A172 (cell line): ENCODE measurements around the gene TTLL9. TPM values are rescaled to one million over a fixed set of nuclear protein-coding genes. Genes with fewer than 3 reads are reported as not detected.
A peak's percentile ranks its signal among the peaks of the same experiment; 100 is the strongest.

Source experiments
- DNase-seq: peaks from one replicate; pipeline ENCODE4 v3.0.0-alpha.2; 2015; ENCODE audit warnings: low spot score
- total RNA-seq: library from RNA; depleted of rRNA; stranded (reverse); fragments of >200 nt; shearing (Covaris generic); gene quantifications from 2 replicates; pipeline ENCODE4 v1.2.3, GENCODE V29; 2014

TTLL9 gene
- total RNA-seq, 1 experiment from 2014 or later: 0.12 TPM

DNA sequence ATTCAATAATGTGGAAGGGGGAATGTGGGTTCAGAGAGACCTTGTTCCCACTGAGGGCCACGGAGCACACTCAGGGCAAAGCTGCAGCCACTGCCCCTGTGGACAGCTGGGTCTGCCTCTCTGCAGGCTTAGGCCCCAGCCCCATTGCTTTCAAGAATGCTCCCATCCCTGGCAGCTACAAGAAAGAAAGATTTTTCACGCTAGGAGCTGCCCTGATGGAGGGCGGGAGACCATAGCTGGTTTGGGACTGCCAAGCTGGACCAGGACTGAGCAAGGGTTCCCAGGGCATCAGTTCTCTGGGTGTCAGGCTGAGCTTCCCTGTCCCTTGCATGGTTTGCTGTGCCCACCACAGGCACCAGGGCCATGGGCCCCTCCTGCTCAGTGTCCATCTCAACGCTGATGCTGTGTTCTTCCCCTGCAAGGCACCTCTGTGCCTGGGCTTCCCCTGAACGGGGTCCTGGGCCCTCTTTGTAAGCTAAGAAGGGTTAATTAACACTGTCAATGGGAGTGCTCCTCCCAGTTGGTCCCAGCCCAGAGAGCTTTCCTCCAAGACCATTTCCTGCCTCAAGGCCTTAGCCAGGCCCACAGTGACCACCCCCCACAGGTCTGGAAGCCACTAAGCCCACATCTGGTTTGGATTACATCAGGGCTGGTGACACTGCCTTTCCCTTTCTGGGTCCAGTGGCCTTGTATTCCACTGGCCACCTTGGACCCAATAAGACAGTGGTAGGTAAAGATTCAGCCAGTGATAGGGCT, 33.4 kb upstream of the TTLL9 start:
- peak; percentile 74 for DNase-seq

DNA sequence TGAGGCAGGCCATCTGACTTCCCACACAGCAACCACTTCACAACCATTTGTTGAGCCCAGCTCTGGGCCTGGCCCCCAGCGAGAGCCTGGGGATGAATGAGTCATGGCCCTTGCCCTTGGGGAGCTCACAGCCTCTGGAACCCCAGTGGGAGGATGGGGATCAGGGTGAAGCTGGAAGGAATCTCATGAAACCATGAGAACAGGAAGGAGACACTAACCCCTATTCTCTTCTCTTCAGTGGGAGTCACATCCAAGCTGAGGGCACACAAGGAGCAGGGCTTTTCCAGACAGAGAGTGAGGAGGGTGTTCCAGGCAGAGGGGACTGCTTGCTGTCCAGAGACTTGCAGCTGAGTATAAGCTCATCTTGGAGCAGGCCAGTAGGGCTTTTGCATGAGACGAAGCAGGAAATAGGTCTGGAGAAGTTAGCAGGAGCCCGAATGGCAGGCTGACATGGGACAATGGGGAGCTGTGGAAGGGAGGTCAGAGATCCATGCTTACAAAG, 32.5 kb upstream of the TTLL9 start:
- peak; percentile 80 for DNase-seq

DNA sequence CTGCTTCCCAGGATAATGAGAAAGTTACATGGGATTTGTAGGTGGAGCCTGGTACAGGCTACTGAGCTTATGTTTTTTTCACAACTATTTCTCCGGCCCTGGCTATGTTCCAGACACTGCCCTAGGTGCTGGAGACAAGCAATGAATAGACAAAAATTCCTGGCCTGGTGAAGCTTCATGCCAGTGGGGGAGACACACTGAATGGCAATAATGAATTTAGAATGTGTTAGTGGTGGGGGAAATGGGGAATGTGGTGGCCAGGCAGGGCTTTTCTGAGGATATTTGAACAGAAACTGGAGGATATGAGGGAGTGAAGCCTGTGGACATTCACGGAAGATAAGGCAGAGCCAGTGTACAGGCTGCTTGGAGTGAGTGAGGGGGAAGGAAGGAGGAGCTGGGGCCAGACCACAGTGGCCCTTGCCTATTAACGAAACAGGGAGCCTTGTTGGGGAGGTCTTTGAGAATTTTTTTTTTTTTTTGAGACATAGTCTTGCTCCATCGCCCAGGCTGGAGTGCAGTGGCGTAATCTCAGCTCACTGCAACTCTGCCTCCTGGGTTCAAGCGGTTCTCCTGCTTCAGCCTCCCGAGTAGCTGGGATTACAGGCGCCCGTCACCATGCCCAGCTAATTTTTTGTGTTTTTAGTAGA, 31.7 kb upstream of the TTLL9 start:
- no peak for DNase-seq

DNA sequence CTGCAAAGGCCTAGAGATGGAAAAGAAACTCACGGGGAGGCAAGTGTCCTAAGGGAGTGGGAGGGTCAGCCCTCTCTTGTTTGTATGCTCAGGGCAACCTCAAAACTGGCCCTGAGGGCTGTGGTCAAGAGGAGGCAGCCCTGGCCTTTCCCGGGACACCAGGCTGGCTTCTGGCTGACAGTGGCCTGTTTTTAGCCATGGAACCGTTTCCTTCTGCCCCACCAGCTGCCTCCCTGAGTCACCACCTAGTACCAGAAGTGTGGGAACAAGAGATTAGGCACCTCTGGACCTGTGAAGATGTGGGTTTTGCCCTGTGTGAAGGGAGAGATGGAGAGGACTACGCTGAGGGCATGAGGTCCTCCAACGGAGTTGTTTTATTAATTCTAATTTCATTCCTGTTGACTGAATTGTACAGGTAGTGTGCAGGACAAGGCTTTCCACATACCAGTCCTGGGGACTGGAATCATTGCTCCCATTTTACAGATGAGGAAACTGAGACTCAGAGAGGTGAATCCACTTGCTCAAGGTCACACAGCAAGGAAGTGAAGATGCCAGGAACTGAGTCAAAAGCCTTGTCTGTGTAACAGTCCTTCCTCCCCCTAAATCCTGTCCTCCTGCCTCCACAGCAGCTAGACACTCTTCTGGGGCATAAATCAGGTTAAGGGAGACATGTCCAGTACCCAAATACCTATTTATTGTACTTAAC, 30.5 kb upstream of the TTLL9 start:
- no peak for DNase-seq

DNA sequence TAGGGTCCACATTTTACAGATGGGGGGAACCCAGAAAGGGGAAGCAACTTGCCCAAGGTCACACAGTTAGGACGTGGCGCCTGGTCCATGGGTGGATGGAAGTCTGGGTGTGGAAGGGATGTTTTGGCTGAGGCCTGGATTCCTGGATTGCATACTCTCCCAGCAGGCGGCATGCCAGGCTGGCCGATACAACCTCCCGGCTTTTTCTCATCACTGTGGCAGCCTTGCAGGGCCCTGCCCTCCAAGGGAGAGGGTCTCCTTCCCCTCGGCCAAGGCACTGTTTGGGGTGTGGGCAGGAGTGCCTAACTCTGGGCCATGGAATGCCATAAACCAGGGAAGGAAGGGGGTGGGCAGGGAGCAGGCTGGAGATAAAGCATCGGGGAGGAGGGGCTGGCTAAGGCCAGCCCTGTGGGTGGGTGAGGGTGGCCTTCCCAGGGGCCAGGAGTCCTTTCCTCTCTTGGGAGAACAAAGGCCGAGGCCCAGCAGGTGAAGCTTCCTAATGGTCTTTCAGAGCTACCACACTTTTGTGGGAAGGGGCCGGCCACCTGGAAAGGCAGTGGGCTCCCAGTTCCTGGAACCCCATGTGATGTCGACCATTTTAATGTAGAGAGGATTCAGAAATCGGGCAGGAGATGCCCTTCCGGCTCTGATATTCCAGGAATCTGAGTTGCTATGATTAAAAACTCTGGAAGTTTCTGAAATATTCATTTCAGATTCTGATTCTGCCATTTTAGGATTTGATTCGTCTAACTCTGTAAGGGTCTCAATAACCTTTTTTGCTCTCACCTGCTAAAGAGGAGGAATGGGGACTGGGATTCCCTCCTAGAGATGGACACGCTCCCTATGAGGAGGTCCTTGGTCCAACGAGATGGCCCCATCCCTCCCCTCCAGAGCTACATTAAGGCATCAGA, 29.3 kb upstream of the TTLL9 start:
- DNase-seq: no peak

DNA sequence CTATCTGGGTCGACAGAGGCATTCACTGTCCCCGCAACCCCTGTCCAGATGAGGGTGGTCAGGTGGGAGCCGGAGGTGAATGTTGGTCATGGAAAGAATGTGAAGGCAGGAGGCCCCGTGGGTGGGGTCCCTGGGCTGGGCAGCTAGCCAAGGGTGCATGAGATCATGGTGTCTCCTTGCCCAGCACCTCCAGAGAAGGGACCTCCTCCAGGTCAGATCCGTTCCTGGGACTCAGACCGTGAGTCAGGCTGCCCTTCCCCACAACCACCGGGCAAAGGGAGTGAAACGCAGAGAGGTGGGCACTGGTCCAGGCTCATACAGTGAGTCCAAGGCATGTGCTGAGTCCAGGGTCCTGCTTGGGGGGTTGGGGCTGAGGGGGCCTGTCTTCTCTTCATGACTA, 28.5 kb upstream of the TTLL9 start:
- DNase-seq: peak; percentile 90

DNA sequence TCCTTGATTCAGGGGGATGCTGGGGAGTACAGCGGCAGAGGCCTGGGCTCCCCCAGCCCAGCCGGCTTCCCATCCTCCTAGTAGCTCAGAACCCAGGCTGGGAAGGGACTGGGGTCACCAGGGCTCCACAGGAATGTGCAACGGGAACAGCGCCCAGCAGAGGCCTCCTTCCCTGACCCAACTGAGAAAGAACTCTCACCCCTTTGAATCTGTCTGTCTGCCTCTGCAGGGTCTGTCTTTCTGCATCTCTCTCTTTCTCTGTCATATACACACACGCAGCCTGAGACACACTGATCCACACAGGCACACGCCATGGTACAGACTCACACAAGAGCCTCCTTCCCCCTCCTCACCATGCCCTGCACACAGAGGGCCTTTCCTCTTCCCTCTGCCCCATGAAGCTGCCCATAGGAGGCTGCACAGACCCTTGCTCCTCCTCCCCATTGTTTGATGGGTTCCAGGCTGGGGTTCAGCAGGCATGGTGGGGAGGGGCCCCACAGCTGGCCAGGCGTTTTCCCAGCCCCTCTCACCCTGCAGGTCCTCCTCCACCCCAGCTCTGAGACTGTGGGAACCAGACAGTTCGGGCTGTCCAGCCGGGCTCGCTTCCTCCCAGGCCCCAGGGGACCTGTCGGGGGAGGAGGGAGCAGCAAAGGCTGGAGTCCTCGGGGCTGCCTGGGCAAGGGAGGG, 27.8 kb upstream of the TTLL9 start:
- DNase-seq: peak; percentile 64

DNA sequence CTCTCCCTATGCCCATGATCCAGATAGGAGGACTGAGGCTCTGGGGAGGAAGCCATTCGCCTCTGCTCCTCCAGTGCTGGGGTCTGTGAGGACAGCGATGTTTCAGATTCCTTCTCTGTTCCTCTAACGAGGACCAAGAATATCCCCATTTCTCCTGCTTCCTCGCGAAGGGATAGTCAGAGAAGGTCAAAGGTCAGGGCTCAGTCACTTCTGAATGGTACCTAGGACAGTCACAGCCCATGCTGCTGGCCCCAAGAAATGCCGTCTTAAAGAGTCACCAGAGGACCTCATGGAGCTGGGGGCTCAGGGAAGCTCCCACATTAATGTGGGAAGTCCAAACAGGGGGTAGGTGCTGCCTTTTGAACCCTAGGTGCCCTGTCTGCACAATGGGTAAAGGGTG, 27.1 kb upstream of the TTLL9 start:
- DNase-seq: no peak

DNA sequence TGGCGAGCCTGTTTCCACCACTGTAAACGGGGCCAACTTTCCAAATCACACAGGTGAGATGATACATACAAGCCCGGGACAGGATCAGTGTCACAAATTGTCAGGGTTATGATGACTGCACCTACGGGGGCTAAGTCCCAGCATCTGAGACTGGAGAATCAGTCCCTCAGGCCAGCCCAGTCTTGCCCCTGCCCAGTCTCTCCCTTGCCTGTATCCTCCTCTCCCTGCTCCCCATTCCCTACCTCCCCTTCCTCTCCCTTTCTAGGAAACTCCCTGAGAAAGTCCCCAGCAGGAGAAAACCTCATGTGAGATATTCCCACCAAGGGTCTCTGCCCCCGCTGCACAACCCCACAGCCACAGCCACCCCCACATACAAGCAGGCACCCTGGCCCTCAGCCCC, 26.6 kb upstream of the TTLL9 start:
- no peak for DNase-seq

DNA sequence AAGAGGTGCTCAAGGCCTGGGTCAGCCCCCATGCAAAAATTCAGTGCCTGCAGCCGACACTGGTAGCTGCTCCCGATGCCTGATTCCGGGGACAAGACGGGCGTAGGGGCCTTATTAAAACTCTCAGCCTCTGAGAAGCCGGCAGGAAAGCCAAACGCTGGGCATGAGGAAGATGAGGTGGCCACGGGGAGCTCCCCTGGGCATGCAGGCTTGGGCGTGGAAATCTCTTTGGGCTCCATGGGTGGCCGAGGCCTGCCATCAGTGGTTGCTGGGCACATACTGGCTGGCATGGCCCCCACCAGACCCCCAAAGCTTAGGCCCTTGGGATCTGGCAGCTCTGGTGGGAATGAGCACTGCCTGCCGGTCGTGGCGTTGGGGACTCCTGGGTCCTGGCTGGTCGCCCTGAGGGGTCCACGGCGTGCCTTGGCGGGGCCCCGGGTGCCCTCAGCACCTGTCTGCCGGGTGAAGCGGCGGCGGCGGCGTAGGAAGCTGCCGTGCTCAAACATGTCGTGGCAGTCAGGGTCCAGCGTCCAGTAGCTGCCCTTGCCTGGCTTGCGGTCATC, 25.6 kb upstream of the TTLL9 start:
- DNase-seq: no peak

DNA sequence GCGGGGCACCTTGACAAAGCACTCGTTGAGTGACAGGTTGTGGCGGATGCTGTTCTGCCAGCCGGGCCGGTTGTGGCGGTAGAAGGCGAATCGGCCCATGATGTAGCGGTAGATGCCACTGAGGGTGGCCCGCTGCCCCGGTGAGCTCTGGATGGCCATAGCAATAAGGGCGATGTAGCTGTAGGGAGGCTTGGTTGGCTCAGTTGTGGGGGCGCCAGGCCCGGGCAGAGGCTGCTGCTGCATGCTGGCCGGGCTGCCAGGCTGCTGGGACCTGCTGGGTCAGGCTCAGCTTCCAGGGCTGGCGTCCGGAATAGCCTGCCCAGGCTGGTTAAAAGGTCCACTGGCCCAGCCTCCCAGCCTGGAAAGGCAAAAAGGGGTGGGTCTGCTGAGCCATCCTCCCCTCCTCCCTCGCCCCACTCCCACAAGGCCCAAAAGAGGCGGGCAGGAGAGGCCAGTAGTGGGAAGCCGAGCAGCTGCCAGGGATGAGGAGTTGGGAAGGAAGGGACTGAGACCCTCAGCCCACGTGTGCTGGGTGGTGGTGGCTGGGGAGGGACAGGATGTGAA, 25.1 kb upstream of the TTLL9 start, which contains the start of gene FOXS1:
Gene FOXS1, minus strand, starts transcription at position 305 of the 564 bp plus-strand sequence. Its CDS starts 62 bp downstream, at position 243.
- DNase-seq: no peak

DNA sequence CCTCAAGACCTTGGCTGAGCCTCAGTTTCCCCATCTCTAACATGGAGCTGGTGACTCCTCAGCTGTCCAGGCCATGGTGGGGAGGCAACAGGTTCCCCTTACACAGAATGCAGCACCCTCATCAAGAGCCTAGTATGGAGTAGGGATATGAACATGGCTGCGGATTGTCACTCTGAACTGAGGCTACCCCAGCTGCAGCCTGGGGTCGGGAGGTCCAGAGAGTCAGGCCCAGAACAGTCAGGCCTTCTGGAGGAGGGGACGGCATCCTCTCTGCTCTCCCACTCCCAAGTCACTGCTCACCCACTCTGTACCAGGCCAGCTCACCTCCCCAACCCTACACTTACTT, 23.7 kb upstream of the TTLL9 start:
- no peak for DNase-seq

DNA sequence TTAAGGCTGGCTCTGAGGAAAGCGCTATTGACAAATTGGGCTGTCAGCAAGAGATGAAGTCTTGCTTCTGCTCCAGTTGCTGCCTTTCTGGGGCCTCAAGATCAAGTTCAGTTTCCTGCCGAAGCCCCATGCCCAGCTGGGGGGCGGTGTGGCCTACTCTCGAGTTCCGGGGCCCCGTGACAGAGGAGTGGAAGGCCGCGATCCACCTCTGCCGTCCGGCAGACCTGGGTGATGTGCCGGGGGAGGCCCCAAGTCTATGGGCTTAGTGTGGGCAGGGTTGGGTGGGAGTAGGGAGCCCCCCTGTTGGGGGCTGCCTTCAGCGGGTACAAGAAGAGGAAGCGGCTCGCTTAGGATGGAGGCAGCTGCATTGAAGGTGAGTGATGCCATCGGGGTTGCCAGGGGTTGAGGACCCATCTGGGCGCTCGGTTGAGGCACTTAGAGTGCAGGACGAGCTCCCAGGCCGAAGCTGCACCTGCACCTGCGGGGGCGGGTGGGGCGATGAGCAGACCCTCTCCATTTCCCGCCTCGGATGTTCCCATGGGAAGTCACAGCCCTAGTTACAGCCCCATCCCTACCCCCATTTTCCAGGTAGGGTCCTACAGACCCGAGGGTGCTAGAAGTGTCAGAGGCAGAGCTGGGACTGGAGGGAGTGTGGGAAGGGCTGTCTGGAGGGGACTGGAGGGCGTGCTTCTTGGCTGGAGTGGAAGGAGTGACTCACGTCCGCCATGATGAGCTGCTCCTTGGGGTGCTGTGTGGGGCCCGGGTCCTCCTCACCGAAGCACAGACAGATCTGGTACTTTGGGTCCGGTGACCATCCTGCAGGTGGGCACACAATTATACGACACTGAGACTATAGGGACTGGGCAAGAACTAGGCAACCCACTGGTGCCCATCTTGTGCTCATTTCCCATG, 22.1 kb upstream of the TTLL9 start:
- no peak for DNase-seq

DNA sequence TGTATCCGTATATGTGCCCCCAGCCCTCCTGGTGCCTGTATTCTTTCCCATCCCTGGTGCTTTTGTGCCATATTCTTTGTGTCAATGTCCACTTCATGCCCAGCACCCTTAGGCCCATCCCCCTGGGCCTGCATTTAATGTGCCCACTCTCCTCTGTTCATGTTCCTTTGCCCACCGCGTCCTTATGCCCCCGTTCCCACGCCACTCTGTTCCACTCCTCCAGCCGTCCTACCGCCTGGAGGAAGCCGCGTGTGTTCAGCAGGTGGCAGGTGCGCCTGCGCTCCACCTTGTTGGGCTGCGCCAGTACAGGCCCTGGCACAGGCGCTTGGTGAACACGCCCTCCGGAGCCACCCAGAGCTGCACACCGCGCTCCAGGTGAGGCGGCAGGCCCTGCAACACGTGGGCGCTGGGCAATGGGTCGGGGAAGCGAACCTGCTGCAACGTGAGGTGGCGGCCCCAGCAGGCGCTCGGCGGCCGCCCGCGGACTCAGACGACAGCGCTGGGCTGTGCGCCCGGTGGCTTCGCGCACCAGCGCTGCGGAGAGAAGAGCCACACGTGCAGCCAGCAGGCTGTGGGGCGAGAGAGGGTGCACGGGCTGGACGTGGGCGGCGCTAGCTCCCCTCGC, 21.0 kb upstream of the TTLL9 start:
- no peak for DNase-seq

DNA sequence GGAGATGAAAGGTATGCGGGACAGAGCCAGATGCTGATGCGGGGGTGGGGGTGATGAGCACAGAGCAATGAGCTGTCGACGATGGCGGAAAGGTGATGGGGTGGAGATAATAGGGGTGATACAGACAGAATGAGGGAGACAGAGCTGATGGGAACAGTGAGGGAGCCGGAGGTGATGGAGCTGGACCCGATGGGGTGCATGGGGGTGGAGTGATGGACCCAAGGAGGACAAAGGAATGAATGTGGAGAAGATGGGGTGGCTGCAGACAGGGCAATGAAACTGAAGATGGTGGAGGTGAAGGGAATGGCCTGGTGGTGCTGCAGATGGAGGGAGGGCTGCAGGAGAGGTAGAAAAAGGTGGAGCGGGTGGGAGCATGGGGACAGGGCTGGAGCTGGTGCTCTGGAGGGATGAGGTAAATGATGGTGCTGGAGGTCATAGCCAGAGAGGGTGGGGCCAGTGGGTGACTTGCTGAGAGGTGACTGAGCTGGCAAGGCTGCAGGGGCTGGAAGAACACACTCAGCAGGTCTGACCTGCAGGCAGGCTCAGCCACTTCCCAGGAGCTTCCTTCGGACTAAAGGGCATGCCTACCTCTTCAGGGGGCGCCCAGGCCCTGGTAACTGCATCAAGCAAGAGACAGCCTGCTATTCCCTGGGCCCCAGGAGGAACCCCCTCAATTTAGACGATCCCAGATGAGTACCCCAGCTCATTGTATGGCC, 19.0 kb upstream of the TTLL9 start:
- no peak for DNase-seq

DNA sequence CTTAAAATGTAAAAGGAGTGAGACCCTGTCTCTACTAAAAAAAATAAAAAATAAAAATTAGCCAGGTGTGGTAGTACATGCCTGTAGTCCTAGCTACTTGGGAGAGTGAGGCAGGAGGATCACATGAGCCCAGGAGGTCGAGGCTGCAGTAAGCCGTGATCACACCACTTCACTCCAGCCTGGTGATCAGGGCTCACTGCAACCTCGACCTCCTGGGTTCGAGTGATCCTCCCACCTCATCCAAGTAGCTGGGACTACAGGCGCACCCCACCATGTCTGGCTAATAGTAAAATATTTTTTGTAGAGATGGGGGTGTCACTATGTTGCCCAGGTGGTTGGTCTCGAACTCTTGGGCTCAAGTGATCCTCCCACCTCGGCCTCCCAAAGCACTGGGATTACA, 17.0 kb upstream of the TTLL9 start:
- no peak for DNase-seq

DNA sequence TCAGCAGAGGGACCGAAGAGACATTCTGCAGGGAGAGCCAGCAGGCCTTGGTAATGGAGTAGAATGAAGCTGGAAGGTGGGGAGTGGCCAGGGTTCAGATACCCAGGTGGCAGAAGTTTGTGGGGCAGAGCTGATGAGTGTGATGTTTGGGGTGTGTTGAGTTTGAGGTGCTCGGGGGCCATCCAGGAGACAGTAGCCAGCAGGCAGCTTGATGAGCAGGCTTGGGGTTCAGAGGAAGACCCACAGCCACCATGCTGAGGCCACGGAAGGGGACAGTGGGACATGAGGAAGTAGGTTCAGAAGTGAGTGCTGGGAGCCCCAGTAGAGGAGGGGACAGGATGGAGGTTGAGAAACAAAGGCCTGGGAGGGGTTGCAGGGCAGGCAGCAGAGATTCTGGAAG, 13.9 kb upstream of the TTLL9 start:
- no peak for DNase-seq
